HFF-Myc (cell line): ENCODE results near the gene LPO.

Experiments used
- DNase-seq: peaks from one replicate; pipeline ENCODE4 v3.0.0-alpha.2; 2011; ENCODE audit warnings: low read depth; ENCODE audit errors: extremely low read depth
- H3K4me3 ChIP-seq: replicated peaks from 2 replicates; pipeline ENCODE4 v1.5.1; 2011; ENCODE audit warnings: low read depth, mild to moderate bottlenecking, control low read depth, low read length
- TF ChIP-seq, protein P1 (sequence below): IDR thresholded peaks from 2 replicates; pipeline ENCODE4 v1.5.1; 2012; ENCODE audit warnings: mild to moderate bottlenecking, low read depth, low read length, control low read depth; ENCODE audit errors: missing control alignments

Gene LPO

DNA sequence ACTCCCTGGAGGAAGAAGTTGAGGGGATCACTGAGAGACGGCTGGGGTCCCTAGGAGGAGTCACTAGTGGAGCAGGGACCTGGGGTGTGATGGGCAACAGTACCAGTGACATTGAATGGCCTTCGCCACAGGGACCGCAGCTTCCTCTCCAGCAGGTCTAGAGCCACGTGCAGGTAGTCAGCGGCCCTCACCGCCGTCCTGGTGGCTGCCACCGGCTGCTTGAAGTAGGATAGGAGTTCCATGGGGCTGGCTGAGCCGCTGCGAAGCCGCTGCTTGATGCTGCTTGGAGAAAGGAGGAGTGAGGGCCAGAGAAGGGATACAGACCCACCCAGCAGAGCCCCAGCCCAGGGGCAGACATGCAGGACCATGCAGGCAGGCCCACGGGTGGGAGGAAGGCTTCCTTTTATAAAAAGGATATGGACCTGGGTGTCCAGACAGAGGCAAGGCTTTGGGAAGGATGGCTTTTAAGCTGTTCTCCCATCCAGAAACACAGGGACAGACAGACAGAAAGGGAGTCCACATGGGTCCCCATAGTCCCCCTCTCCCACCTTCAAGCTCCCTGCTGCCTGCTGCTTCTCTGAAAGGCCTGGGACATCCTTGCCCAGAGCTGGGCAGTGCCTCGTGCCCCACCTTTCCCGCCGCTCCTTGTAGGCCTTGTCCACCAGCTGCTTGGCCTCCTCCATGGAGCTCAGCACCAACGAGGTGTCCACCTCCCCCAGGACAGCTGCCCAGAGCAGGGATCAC lies 41.5 kb downstream of the LPO start:
- DNase-seq = no peak
- TF ChIP-seq, protein P1, sequence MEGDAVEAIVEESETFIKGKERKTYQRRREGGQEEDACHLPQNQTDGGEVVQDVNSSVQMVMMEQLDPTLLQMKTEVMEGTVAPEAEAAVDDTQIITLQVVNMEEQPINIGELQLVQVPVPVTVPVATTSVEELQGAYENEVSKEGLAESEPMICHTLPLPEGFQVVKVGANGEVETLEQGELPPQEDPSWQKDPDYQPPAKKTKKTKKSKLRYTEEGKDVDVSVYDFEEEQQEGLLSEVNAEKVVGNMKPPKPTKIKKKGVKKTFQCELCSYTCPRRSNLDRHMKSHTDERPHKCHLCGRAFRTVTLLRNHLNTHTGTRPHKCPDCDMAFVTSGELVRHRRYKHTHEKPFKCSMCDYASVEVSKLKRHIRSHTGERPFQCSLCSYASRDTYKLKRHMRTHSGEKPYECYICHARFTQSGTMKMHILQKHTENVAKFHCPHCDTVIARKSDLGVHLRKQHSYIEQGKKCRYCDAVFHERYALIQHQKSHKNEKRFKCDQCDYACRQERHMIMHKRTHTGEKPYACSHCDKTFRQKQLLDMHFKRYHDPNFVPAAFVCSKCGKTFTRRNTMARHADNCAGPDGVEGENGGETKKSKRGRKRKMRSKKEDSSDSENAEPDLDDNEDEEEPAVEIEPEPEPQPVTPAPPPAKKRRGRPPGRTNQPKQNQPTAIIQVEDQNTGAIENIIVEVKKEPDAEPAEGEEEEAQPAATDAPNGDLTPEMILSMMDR = no peak
- H3K4me3 ChIP-seq = no peak overlapping the region

DNA sequence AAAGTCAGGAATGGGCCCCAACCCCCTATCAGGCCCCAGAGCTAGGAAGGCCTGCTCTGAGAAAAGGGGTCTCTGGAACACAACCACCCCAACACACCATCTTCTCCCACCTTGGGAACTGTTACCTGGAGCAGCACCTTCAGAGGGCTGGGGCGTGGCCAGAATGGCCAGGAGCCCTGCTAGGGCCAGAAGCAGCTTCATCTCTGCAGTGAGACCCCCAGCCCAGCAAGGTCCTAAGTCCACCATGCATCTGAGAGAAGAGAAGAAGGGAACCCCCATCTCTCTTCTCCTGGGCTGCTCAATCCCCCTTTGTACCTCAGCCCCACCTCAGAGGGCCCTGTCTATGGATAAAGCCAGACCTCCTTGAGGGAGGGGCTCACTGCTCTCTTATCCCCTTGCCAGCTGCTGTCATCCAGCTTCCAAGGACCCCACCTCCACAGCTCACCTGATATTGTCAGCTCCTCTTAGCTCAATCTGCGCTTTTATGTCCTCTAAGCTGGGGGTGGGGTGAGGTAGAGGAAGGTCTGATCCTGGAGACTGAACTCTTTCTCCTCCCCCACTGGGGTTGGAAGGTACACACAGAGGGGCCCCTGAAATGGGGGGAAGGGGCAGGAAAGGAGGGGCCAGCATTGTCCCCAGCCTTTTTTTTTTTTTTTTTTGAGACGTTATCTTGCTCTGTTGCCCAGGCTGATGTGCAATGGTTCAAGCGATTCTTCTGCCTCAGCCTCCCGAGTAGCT lies 42.3 kb downstream of the LPO start, which contains the start of gene MPO:
Gene MPO, minus strand, starts transcription at position 456 of the 738 bp plus-strand sequence. Its CDS starts 177 bp downstream, at position 279.
- TF ChIP-seq, protein P1 = no peak
- H3K4me3 ChIP-seq = no peak within 1 kb of the TSS
- DNase-seq = no peak

DNA sequence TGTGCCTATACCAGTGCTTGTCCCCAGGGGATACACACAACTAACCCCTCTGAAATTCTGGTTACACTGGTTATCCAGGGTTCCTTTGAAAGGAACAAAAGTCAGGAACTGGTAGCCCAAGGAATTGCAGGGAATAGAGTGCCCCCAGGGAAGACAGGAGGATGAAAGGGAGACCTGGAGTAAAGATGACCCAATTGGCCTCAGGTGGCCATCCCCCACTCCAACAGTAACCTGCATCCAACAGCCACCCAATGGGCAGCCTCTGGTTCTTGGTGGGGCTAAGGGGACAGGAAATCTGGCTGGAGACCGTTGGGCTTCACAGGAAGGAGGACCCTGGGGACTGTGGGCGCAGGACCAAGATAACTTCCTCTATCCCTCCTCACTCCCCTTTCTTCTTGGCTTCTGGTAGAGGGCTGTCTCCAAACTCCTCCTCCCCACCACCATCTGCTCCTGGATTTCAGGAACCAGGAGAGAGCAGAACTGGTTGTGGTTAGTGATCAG lies 43.2 kb downstream of the LPO start:
- no peak overlapping the region for H3K4me3 ChIP-seq
- DNase-seq = no peak
- TF ChIP-seq, protein P1 = no peak

DNA sequence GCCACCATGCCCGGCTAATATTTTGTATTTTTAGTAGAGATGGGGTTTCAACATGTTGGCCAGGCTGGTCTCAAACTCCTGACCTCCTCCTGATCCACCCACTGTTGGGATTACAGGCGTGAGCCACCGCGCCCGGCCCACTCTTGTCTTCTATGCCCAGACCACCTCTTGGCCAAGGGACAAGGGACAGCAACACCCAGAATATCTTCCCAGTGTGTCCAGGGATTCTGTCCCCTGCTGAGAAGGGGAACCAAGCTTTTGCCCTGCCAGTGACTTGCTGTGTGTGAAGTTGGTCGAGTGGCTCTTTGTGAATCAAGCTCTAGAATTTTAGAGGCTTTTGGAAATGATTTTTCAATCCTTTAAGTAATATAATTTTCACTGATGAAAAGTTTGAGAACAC lies 44.1 kb downstream of the LPO start:
- TF ChIP-seq, protein P1 = no peak
- H3K4me3 ChIP-seq = no peak overlapping the region
- no peak for DNase-seq

DNA sequence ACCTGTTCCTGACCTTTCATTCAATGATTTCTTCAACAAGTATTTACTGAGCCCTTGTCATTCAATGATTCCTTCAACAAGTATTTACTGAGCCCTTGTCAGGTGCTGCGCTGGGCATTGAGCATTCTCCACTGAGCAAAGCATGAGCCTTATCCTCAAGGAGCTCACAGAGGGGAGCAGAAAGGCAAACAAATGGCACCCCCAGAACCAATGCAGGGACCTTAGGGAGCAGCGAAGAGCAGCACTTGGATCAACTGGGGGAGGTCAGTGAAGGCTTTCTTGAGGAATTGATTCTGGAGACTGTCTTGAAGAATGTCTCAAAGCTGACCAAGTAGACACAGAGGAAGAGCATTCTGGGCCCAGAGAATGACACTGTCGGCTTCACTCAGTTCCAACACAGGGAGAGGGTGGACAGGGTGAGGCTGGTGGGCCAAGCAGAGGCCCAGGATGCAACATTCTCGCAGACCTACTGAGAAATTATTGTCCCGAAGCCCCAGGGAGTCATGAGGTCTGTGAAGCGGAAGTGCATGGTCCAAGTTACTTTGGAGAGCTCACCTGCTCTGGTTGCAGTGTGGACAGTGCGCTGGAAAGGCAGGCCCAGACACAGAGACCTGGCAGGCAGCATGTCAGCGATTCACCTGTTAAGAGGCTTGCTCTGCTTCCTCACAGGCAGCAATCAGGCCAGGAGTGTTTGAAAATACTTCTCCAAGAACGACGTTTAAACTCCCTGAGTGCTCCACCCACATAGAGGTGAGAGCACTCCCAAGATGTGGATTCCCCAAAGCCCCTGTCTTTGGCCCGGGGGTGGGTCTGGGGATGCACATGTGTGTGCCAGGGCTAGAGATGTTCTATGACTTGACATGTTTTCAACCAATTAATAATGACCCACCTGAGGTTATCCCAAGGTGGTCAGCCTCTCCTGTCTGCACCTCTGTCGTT lies 45.6 kb downstream of the LPO start:
- DNase-seq = no peak
- no peak overlapping the region for H3K4me3 ChIP-seq
- TF ChIP-seq, protein P1 = no peak
